ENCODE results near the gene FAM83C.

DNA sequence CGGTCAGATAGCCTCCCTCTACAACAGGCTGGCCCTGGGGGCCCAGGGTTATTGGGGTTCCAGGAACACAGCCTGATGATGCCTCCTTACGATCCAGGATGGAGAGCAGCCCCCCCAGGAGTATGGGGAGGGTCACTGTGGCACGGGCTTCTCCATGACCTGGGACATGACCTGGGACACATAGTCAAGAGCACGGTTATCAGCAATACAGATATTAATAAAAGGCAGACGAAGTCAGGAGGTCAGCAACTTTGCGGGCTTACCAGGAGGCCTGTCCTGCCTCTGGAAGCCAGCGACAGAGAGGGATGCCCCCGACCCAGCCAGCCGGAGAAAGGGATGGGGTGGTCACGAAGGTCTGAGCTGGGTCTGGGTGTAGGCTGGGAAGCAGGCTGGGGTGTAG is 15.1 kb downstream of the FAM83C start:
- no peak for TF ChIP-seq CEBPB (IDR thresholded peaks at IDR 0.05)
- no peak for TF ChIP-seq TAF1 (IDR thresholded peaks at IDR 0.05; ENCODE audit: low read depth)
- no peak for TF ChIP-seq TEAD4 (IDR thresholded peaks at IDR 0.05)
- no peak for TF ChIP-seq EP300 (IDR thresholded peaks at IDR 0.05; ENCODE audit: borderline replicate concordance)
- no peak for TF ChIP-seq CREB1 (IDR thresholded peaks at IDR 0.05; ENCODE audit: low read depth)
- TF ChIP-seq EGR1 (IDR thresholded peaks at IDR 0.05) = no peak
- TF ChIP-seq NFIC (IDR thresholded peaks at IDR 0.05) = no peak
- TF ChIP-seq FOXM1 (IDR thresholded peaks at IDR 0.05; ENCODE audit: borderline replicate concordance, low read depth) = no peak
